ENCODE results near the gene LRP2. TPM values are rescaled to one million over a fixed set of nuclear protein-coding genes. Genes with fewer than 3 reads are reported as not detected.
"Not testable (repeated sequence)": the region's sequence is repeated elsewhere in the genome, so short reads cannot be mapped to it uniquely, and the experiment has no call there.

Gene LRP2
- total and polyA plus RNA-seq, 2 experiments from 2014 or later, result 0.68 to 2.7 TPM

DNA sequence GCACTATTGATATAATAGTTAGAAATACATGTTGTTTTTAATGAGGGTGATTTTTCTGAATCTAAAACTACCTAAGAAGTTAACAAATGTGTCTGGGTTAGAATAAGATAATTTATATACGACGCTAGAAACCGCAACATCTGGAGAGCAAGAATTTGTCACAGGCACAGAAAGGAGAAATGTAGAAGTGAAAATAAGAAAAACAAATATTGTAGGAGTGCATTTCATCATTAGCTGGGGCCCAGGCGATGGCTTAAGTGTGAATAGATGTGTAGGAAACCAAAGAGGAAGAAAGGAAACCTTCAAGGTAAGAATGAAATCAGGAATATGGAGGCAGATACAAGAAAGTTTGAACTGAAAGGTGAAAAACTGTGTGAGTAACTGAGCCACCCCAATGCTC is 90.3 kb downstream of the LRP2 start (continued):
- TF ChIP-seq ZNF462 (CRISPR knock-in tag; IDR thresholded peaks at IDR 0.05), result no peak
- TF ChIP-seq NANOG (IDR thresholded peaks at IDR 0.05; ENCODE audit: borderline replicate concordance), result no peak
- TF ChIP-seq, protein P1, sequence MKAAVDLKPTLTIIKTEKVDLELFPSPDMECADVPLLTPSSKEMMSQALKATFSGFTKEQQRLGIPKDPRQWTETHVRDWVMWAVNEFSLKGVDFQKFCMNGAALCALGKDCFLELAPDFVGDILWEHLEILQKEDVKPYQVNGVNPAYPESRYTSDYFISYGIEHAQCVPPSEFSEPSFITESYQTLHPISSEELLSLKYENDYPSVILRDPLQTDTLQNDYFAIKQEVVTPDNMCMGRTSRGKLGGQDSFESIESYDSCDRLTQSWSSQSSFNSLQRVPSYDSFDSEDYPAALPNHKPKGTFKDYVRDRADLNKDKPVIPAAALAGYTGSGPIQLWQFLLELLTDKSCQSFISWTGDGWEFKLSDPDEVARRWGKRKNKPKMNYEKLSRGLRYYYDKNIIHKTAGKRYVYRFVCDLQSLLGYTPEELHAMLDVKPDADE (IDR thresholded peaks at IDR 0.05), result no peak
- no peak for TF ChIP-seq CTCF (conservative IDR thresholded peaks at IDR 0.05; ENCODE audit: low read depth in 2 of 2)
- TF ChIP-seq ZNF114 (CRISPR knock-in tag; IDR thresholded peaks at IDR 0.05), result no peak

DNA sequence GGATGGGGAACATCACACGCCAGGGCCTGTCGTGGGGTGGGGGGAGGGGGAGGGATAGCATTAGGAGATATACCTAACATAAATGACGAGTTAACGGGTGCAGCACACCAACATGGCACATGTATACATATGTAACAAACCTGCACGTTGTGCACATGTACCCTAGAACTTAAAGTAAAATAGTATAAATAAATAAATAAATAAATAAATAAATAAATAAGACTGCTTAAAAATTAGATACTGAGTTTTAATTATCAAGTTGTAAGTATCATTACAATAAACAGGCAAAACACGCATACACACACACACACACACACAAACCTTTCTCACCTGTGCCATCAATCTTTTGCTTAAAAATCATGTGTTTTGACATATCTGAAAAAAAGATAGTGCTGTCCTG is 91.8 kb downstream of the LRP2 start:
- not testable (repeated sequence) for H3K27ac Mint-ChIP-seq; H3K4me2 ChIP-seq; H3K27me3 ChIP-seq (ENCODE audit: insufficient read depth); ATAC-seq; H3K27ac ChIP-seq (ENCODE audit: low read depth); H3K4me1 Mint-ChIP-seq; H3K4me3 ChIP-seq; H3K79me2 ChIP-seq (replicated peaks; ENCODE audit: insufficient read depth); H3K36me3 ChIP-seq (ENCODE audit: insufficient read depth); H3K9me3 Mint-ChIP-seq; H3K4me1 ChIP-seq (ENCODE audit: insufficient read depth); H3K36me3 Mint-ChIP-seq (ENCODE audit: low read depth); H2AFZ ChIP-seq; H3K27me3 Mint-ChIP-seq (ENCODE audit: insufficient read depth, low read depth, poor library complexity); H3F3A ChIP-seq (replicated peaks; ENCODE audit: low read depth); H3K4me3 Mint-ChIP-seq; DNase-seq (ENCODE audit: low spot score); H3K9me2 ChIP-seq (ENCODE audit: insufficient read depth); H4K20me1 ChIP-seq (replicated peaks; ENCODE audit: insufficient read depth)

Measured in GM23338 (cell line).